K562 (cell line): Measurements from ENCODE around the gene DPH7. TPM values are rescaled to one million over a fixed set of nuclear protein-coding genes. Genes with fewer than 3 reads are reported as not detected.

Source experiments
- ATAC-seq: fragments of 200-7000 bp; cut with Tn5 transposase; 3 replicates; pipeline ENCODE4 v1.9.1; 2020; ENCODE audit warnings: moderate library complexity
- BruUV-seq: library from RNA; stranded (reverse); fragments of 400-500 nt; replicated peaks from 2 replicates; lab custom pipeline; 2021; lab: Mats Ljungman, UMichigan
- CTCF ChIA-PET: fragments of 300-600 bp; formaldehyde crosslinking; extraction: SDS; loops from one replicate; lab custom pipeline; 2021; ENCODE audit warnings: low intra/inter-chr PET ratio; lab: Yijun Ruan, JAX
- POLR2A ChIA-PET: fragments of 300-600, 350-650 bp; sonication (Branson Sonifier 250); formaldehyde crosslinking; extraction: SDS; loops from one replicate; lab custom pipeline; 2021; ENCODE audit warnings: antibody characterized with exemption, inconsistent platforms; lab: Yijun Ruan, JAX
- DNase-seq, 4 experiments: peaks; one replicate each; pipeline versions ENCODE4 v3.0.0 to v3.0.0-alpha.2; 2011 to 2018; ENCODE audit warnings: low spot score in 3 of 4, mixed read lengths in 3 of 4; ENCODE audit errors: extremely low read depth in 1 of 4
- FAIRE-seq: peaks from 2 replicates; lab custom pipeline; 2011; peaks lifted over from hg19 to GRCh38; lab: Jason Lieb, UNC
- H2AFZ ChIP-seq: 2 replicates; pipeline ENCODE4 v1.6.0; 2011; ENCODE audit warnings: low read depth, low read length, control low read depth, inconsistent platforms
- H3K27ac ChIP-seq: fragments of 200-600 bp; 3 replicates; pipeline ENCODE4 v1.8.0; 2011; ENCODE audit warnings: low read depth, mild to moderate bottlenecking, control low read depth, inconsistent platforms, low read length, moderate library complexity, mixed read lengths; ENCODE audit errors: extremely low read depth
- H3K27me3 ChIP-seq, 2 experiments: fragments of 300-600 bp in 1 of 2; 2 replicates in 1 of 2; 3 replicates in 1 of 2; pipeline versions ENCODE4 v1.6.0 to v1.8.0; 2011; ENCODE audit warnings: inconsistent platforms in 2 of 2, low read length in 2 of 2, mild to moderate bottlenecking in 1 of 2, mixed read lengths in 1 of 2, moderate library complexity in 1 of 2; ENCODE audit not compliant: control insufficient read depth in 2 of 2, insufficient read depth in 2 of 2
- H3K36me3 ChIP-seq: fragments of 300-600 bp; 3 replicates; pipeline ENCODE4 v1.8.0; 2011; ENCODE audit warnings: mild to moderate bottlenecking, low read length, inconsistent platforms; ENCODE audit not compliant: control insufficient read depth, insufficient read depth
- H3K4me1 ChIP-seq, 2 experiments: fragments of 200-600 bp in 1 of 2; replicated peaks in 1 of 2; 2 replicates in 1 of 2; 3 replicates in 1 of 2; pipeline versions ENCODE4 v1.5.1 to v1.8.0; 2011; ENCODE audit warnings: inconsistent platforms in 2 of 2, low read length in 2 of 2, mild to moderate bottlenecking in 1 of 2, mixed read lengths in 1 of 2, moderate library complexity in 1 of 2; ENCODE audit not compliant: control insufficient read depth in 2 of 2, insufficient read depth in 2 of 2
- H3K4me2 ChIP-seq: 2 replicates; pipeline ENCODE4 v1.6.1; 2011; ENCODE audit warnings: low read length, control low read depth, inconsistent platforms, mixed read lengths; ENCODE audit not compliant: insufficient read depth
- H3K4me3 ChIP-seq: fragments of 200-600 bp; sonication (generic), shearing (Covaris generic); 2 replicates; pipeline ENCODE4 v1.5.1; 2016; ENCODE audit warnings: control low read depth, inconsistent platforms
- H3K79me2 ChIP-seq: fragments of 200-600 bp; 3 replicates; pipeline ENCODE4 v1.8.0; 2011; ENCODE audit warnings: low read length, inconsistent platforms; ENCODE audit not compliant: control insufficient read depth, insufficient read depth
- H3K9ac ChIP-seq, 2 experiments: 2 replicates each; pipeline versions ENCODE4 v1.6.0 to v1.6.1; 2011; ENCODE audit warnings: low read depth in 2 of 2, low read length in 2 of 2, control low read depth in 1 of 2, inconsistent platforms in 1 of 2, mild to moderate bottlenecking in 1 of 2, mixed read lengths in 1 of 2; ENCODE audit not compliant: insufficient read depth in 1 of 2
- H3K9me1 ChIP-seq: one replicate; pipeline ENCODE4 v1.6.0; 2011; ENCODE audit warnings: inconsistent platforms, mild to moderate bottlenecking, low read length, moderate library complexity; ENCODE audit not compliant: control insufficient read depth, insufficient read depth
- H3K9me3 ChIP-seq: replicated peaks from 2 replicates; pipeline ENCODE4 v1.5.1; 2011; ENCODE audit warnings: low read depth, low read length, inconsistent platforms; ENCODE audit not compliant: control insufficient read depth, insufficient read depth
- H4K20me1 ChIP-seq: replicated peaks from 2 replicates; pipeline ENCODE4 v1.6.1; 2011; ENCODE audit warnings: low read length, inconsistent platforms, mixed read lengths; ENCODE audit not compliant: control insufficient read depth, insufficient read depth
- ARHGAP35 ChIP-seq: fragments of 450-650 bp; IDR thresholded peaks from 2 replicates; pipeline ENCODE4 v1.6.1; 2018; ENCODE audit not compliant: partially characterized antibody
- MTA1 ChIP-seq: fragments of 450-650 bp; IDR thresholded peaks from 2 replicates; pipeline ENCODE4 v1.6.1; 2017; ENCODE audit warnings: borderline replicate concordance
- POLR2AphosphoS2 ChIP-seq: IDR thresholded peaks from 2 replicates; pipeline ENCODE4 v1.6.1; 2012; ENCODE audit warnings: low read length, improper control_type of control experiment
- SOX6 ChIP-seq: fragments of 450-650 bp; IDR thresholded peaks from 2 replicates; pipeline ENCODE4 v1.6.1; 2014; ENCODE audit warnings: mild to moderate bottlenecking
- WGBS: fragments of 100-300 bp; shearing (Covaris generic); methylation state at CpG from one replicate; pipeline ENCODE4 v1.1.6; 2016; ENCODE audit warnings: low coverage, mixed read lengths; ENCODE audit not compliant: insufficient coverage; ENCODE audit errors: missing lambda C conversion rate; 5-methylcytosine and 5-hydroxymethylcytosine counted together
- in situ Hi-C: fragments of 300-500 bp; cut with MboI; formaldehyde crosslinking; loops from 4 replicates; pipeline ENCODE4 v1.15.0; 2018; ENCODE audit warnings: inconsistent platforms, mixed read lengths
- intact Hi-C: fragments of 100-400 bp; cut with micrococcal nuclease; formaldehyde crosslinking; loops from 2 replicates; pipeline ENCODE4 v1.14.2; 2022
- polyA plus RNA-seq, 8 experiments: library from polyadenylated mRNA; depleted of rRNA in 4 of 8; stranded (reverse) in 5 of 8; unstranded in 3 of 8; fragments of >200 nt; fragmentation: Nextera tagmentation in 2 of 8; fragmentation: Illumina TruSeq in 1 of 8; extraction: Ambion mirVana in 2 of 8; extraction: Trizol in 1 of 8; gene quantifications; 2 replicates each; pipeline versions ENCODE4 v1.2.1 to v1.2.3, GENCODE V29; 2011 to 2014; ENCODE audit warnings: inconsistent platforms in 1 of 8, missing spikeins in 1 of 8
- total RNA-seq, 7 experiments: library from RNA; depleted of rRNA in 6 of 7; stranded (reverse); fragments of >200 nt in 6 of 7; fragmentation: Illumina TruSeq in 2 of 7; extraction: Trizol in 2 of 7; gene quantifications; 2 replicates each; pipeline versions ENCODE4 v1.2.1 to v1.2.3, GENCODE V29; 2011 to 2021; ENCODE audit warnings: low replicate concordance in 1 of 7
- TF ChIP-seq, protein P1 (sequence below): fragments of 450-650 bp; IDR thresholded peaks from 2 replicates; pipeline ENCODE4 v1.6.1; 2016
- TF ChIP-seq, protein P2 (sequence below): fragments of 450-650 bp; IDR thresholded peaks from 2 replicates; pipeline ENCODE4 v1.6.1; 2016; ENCODE audit warnings: missing biosample characterization, missing genetic modification characterization
- TF ChIP-seq, protein P3 (sequence below): fragments of 250-450 bp; sonication (Bioruptor Pico); IDR thresholded peaks from 2 replicates; pipeline ENCODE4 v1.5.0; 2021

DPH7 gene
- total and polyA plus RNA-seq, 9 of the 15 experiments (the other 6 are each of a cell fraction or from before 2014, with no cell fraction given) = 13.9 to 68.6 (median 41.3) TPM

DNA sequence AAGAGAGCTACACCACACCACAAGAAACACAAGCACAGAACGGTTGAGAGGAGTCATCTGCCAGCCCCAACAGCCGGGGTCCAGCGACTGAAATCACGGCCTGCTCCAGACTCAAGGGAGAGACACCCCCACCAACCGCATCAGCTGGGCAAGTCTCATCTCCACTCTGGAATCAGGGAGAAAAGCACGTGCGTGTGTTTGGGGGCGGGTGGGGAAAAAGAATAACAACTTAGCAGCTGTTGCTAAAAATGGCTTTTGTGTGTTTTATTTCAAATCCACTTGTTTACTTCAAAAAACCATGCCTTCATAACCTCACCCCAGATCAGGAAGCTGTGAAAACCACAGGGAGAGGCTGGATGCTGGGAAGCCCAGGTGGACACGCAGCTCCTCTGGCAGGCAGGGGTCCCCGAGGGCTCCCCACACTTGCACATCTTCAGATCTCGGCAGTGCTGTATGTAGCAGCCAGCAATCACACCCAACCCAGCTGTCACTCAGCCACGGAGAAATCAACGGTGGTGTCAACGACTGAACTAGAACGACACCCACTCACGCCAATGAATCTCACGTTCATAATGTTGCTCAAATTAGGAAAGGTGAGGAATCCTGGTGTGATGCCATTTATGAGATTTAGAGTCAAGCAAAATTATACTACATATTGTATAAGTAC, 47.5 kb downstream of the DPH7 start:
- Histone ChIP-seq H4K20me1 (no peaks in the 10 kb centered on the region), H3K27ac (no peak overlapping the region), H3K79me2 (no peaks in the 10 kb centered on the region), H3K9me3 (no peaks in the 10 kb centered on the region), H3K4me1 (peaks cover 7 to 8% of the 10 kb centered on the region in 2 experiments; a peak in 4 of 5 replicates), H3K27me3 (no peaks in the 10 kb centered on the region), H3K4me2 (no peak overlapping the region), H3K9me1 (no peaks in the 10 kb centered on the region), H3K36me3 (no peaks in the 10 kb centered on the region), H2AFZ (no peak overlapping the region), H3K9ac (no peak overlapping the region; a peak in 1 of 4 replicates), H3K4me3 (no peak overlapping the region)
- ChIA-PET POLR2A (interaction anchor here (0.6 to 0.8 kb wide), 2 partner anchors 21 to 290 kb away, joined by 4 to 5 read pairs; partner anchors contain the start of gene MRPL41), CTCF (no interaction called here)
- no peak; the same call in 2 of the 3 replicates for ATAC-seq
- TF ChIP-seq, protein P1, sequence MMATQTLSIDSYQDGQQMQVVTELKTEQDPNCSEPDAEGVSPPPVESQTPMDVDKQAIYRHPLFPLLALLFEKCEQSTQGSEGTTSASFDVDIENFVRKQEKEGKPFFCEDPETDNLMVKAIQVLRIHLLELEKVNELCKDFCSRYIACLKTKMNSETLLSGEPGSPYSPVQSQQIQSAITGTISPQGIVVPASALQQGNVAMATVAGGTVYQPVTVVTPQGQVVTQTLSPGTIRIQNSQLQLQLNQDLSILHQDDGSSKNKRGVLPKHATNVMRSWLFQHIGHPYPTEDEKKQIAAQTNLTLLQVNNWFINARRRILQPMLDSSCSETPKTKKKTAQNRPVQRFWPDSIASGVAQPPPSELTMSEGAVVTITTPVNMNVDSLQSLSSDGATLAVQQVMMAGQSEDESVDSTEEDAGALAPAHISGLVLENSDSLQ = peak; percentile 79
- TF ChIP-seq MTA1 = no peak
- BruUV-seq = no TSS peak
- no peak for FAIRE-seq
- in situ Hi-C loops = no loop called here
- 52% methylated on average over 17 of the region's 17 CpGs for WGBS
- intact Hi-C loops = loop anchor here (5.0 to 10.0 kb wide), 2 partner anchors 86 to 229 kb away; partner anchors contain the start of genes ENTPD8 and NRARP
- DNase-seq = no peak

DNA sequence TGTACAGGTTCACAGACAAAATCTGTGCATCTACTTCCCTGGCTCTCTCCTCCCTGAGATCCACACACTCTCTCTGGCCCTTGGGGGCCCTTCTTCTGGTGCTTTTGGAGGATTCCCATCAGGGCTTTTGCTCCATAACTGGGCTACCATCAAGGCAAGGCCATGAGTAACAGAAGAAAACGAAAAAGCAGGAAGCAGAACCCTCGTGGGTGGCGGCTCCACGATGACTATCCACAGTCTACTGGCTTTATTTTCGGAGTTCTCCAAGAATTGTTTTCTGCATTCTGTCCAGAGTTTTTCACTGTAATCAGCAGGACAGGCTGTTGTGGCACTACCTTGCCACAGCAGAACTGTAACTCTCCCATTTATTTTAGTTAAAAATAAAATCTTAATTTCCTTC, 48.4 kb downstream of the DPH7 start:
- Histone ChIP-seq H3K36me3 (no peaks in the 10 kb centered on the region), H3K79me2 (no peaks in the 10 kb centered on the region), H3K27me3 (no peaks in the 10 kb centered on the region), H3K4me3 (no peak overlapping the region), H2AFZ (no peak overlapping the region), H3K9ac (no peak overlapping the region), H3K27ac (no peak overlapping the region), H3K4me2 (no peak overlapping the region), H4K20me1 (no peaks in the 10 kb centered on the region), H3K9me1 (no peaks in the 10 kb centered on the region), H3K4me1 (peaks cover 3 to 8% of the 10 kb centered on the region in 2 experiments; a peak in 3 of 5 replicates), H3K9me3 (no peaks in the 10 kb centered on the region)
- no TSS peak for BruUV-seq
- DNase-seq (no peak), ATAC-seq (no peak), FAIRE-seq (no peak)
- 42% methylated on average over 5 of the region's 5 CpGs for WGBS
- intact Hi-C loops (loop anchor here (5.0 to 10.0 kb wide), 2 partner anchors 86 to 228 kb away; partner anchors contain the start of genes ENTPD8 and NRARP), in situ Hi-C loops (no loop called here)
- ChIA-PET CTCF (no interaction called here), POLR2A (no interaction called here)
- TF ChIP-seq ARHGAP35 (no peak), SOX6 (no peak), POLR2AphosphoS2 (no peak)
- TF ChIP-seq, protein P2, sequence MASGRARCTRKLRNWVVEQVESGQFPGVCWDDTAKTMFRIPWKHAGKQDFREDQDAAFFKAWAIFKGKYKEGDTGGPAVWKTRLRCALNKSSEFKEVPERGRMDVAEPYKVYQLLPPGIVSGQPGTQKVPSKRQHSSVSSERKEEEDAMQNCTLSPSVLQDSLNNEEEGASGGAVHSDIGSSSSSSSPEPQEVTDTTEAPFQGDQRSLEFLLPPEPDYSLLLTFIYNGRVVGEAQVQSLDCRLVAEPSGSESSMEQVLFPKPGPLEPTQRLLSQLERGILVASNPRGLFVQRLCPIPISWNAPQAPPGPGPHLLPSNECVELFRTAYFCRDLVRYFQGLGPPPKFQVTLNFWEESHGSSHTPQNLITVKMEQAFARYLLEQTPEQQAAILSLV (tag) = no peak
- TF ChIP-seq, protein P3, sequence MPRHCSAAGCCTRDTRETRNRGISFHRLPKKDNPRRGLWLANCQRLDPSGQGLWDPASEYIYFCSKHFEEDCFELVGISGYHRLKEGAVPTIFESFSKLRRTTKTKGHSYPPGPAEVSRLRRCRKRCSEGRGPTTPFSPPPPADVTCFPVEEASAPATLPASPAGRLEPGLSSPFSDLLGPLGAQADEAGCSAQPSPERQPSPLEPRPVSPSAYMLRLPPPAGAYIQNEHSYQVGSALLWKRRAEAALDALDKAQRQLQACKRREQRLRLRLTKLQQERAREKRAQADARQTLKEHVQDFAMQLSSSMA = no peak
